Ovary (tissue), 3 donors: Measurements from ENCODE around the gene GPC6.

ENCODE experiments used
- EP300 ChIP-seq: sonication (generic); formaldehyde crosslinking; IDR thresholded peaks from one replicate; pipeline ENCODE4 v1.6.1; 2017; ENCODE audit warnings: antibody characterized with exemption
- POLR2A ChIP-seq: fragments of 450-650 bp; IDR thresholded peaks from one replicate; pipeline ENCODE4 v1.6.1; 2017; ENCODE audit warnings: antibody characterized with exemption, mild to moderate bottlenecking, moderate library complexity
- TF ChIP-seq, protein P1 (sequence below), 3 donors: fragments of 450-650 bp in 2 of 3; fragments of 200-600 bp in 1 of 3; IDR thresholded peaks; one replicate each; pipeline versions ENCODE4 v1.5.1 to v1.8.0; 2016 to 2022; ENCODE audit warnings: antibody characterized with exemption in 3 of 3, mild to moderate bottlenecking in 1 of 3
- donor health status: DM: no; HTN: no; CAD: no.

DNA sequence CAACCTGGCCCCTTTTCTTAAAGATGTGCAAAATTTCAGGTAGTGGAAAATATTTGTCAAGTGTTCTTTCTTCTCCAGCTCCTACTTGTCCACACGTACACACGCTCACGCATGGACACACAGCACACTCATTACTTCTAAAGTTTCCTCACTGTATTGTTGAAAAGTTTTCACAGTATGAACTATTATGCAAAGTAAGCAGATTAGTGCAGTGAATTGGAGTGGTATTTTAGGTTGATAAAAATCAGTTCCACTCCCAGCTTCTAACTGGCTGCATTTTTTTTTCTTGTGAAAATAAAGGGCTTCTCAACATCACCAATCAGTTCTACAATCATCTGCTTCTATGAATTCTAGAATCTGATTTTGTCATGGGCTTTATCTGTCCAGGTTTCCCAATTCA is 988.4 kb downstream of the GPC6 start:
- TF ChIP-seq, protein P1, sequence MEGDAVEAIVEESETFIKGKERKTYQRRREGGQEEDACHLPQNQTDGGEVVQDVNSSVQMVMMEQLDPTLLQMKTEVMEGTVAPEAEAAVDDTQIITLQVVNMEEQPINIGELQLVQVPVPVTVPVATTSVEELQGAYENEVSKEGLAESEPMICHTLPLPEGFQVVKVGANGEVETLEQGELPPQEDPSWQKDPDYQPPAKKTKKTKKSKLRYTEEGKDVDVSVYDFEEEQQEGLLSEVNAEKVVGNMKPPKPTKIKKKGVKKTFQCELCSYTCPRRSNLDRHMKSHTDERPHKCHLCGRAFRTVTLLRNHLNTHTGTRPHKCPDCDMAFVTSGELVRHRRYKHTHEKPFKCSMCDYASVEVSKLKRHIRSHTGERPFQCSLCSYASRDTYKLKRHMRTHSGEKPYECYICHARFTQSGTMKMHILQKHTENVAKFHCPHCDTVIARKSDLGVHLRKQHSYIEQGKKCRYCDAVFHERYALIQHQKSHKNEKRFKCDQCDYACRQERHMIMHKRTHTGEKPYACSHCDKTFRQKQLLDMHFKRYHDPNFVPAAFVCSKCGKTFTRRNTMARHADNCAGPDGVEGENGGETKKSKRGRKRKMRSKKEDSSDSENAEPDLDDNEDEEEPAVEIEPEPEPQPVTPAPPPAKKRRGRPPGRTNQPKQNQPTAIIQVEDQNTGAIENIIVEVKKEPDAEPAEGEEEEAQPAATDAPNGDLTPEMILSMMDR (IDR thresholded peaks at IDR 0.05): no peak
- no peak for TF ChIP-seq POLR2A
- TF ChIP-seq EP300: no peak
